HCT116 (cell line): ENCODE results near the gene MICOS13. TPM values are rescaled to one million over a fixed set of nuclear protein-coding genes. Genes with fewer than 3 reads are reported as not detected.

Source experiments
- ATAC-seq: fragments of 200-7000 bp; cut with Tn5 transposase; 2 replicates; pipeline ENCODE4 v1.9.1; 2020; ENCODE audit warnings: mild to moderate bottlenecking, moderate library complexity
- BruUV-seq: library from RNA; stranded (reverse); fragments of 400-500 nt; replicated peaks from 2 replicates; lab custom pipeline; 2021; lab: Mats Ljungman, UMichigan
- CTCF ChIA-PET: fragments of 300-600 bp; sonication (Branson Sonifier 250); formaldehyde crosslinking; loops from one replicate; lab custom pipeline; 2021; ENCODE audit warnings: antibody characterized with exemption; lab: Charles Lee
- POLR2A ChIA-PET: fragments of 300-600, 350-600 bp; sonication (Branson Sonifier 250); formaldehyde crosslinking; loops from one replicate; lab custom pipeline; 2021; ENCODE audit warnings: antibody characterized with exemption; lab: Charles Lee
- RAD21 ChIA-PET, 2 experiments: fragments of 300-600 bp; sonication (Branson Sonifier 250); formaldehyde crosslinking; loops; one replicate each; lab custom pipeline; 2023; ENCODE audit warnings: low total read pairs in 2 of 2; ENCODE audit not compliant: uncharacterized antibody in 2 of 2, unreplicated experiment in 2 of 2, low non-redundant PET in 1 of 2; lab: Charles Lee
- DNase-seq: peaks from one replicate; pipeline ENCODE4 v3.0.0-alpha.2; 2010; ENCODE audit warnings: low read depth, low spot score
- H2AFZ ChIP-seq: fragments of 200-600 bp; shearing (Covaris generic), sonication (generic); 2 replicates; pipeline ENCODE4 v1.6.1; 2017; ENCODE audit warnings: low read depth, mixed run types, mixed read lengths, antibody characterized with exemption, low read length; ENCODE audit not compliant: poor library complexity, severe bottlenecking
- H3K27ac ChIP-seq: 2 replicates; pipeline ENCODE4 v1.5.1; 2012; ENCODE audit warnings: low read depth, low read length
- H3K27me3 ChIP-seq: fragments of 200-600 bp; sonication (generic); 2 replicates; pipeline ENCODE4 v1.6.1; 2016; ENCODE audit warnings: mixed run types, low read length, mixed read lengths; ENCODE audit not compliant: insufficient read depth
- H3K36me3 ChIP-seq, 2 experiments: fragments of 200-500 bp in 1 of 2; fragments of 200-600 bp in 1 of 2; sonication (Bioruptor generic) in 1 of 2; sonication (generic) in 1 of 2; 2 replicates each; pipeline versions ENCODE4 v1.5.1 to v1.6.1; 2014 to 2016; ENCODE audit warnings: low read length in 2 of 2, inconsistent platforms in 1 of 2, mixed read lengths in 1 of 2, mixed run types in 1 of 2; ENCODE audit not compliant: insufficient read depth in 2 of 2, control insufficient read depth in 1 of 2
- H3K4me1 ChIP-seq, 2 experiments: fragments of 200-600 bp in 1 of 2; sonication (generic) in 1 of 2; 2 replicates each; pipeline versions ENCODE4 v1.5.1 to v1.6.1; 2012 to 2017; ENCODE audit warnings: low read length in 2 of 2, inconsistent platforms in 1 of 2, mild to moderate bottlenecking in 1 of 2, mixed read lengths in 1 of 2, mixed run types in 1 of 2, moderate library complexity in 1 of 2; ENCODE audit not compliant: insufficient read depth in 2 of 2, control insufficient read depth in 1 of 2
- H3K4me2 ChIP-seq: fragments of 200-600 bp; sonication (generic); 2 replicates; pipeline ENCODE4 v1.6.1; 2017; ENCODE audit warnings: mixed run types, low read length, mixed read lengths
- H3K4me3 ChIP-seq, 2 experiments: fragments of 200-600 bp in 1 of 2; sonication (generic) in 1 of 2; replicated peaks in 1 of 2; 2 replicates each; pipeline ENCODE4 v1.5.1; 2011 to 2016; ENCODE audit warnings: low read length in 2 of 2, control low read depth in 1 of 2, low read depth in 1 of 2, mild to moderate bottlenecking in 1 of 2, mixed read lengths in 1 of 2, mixed run types in 1 of 2
- H3K79me2 ChIP-seq: fragments of 200-600 bp; sonication (generic); 2 replicates; pipeline ENCODE4 v1.6.1; 2017; ENCODE audit warnings: mild to moderate bottlenecking, mixed run types, low read length, moderate library complexity, mixed read lengths; ENCODE audit not compliant: insufficient read depth
- H3K9ac ChIP-seq: fragments of 200-600 bp; sonication (generic); 2 replicates; pipeline ENCODE4 v1.6.1; 2016; ENCODE audit warnings: low read length, mixed read lengths
- H3K9me2 ChIP-seq: fragments of 200-600 bp; sonication (generic), shearing (Covaris generic); 2 replicates; pipeline ENCODE4 v1.6.1; 2017; ENCODE audit warnings: mixed run types, mild to moderate bottlenecking, moderate library complexity; ENCODE audit not compliant: insufficient read depth
- H3K9me3 ChIP-seq, 2 experiments: fragments of 200-500 bp in 1 of 2; fragments of 200-600 bp in 1 of 2; sonication (Bioruptor generic) in 1 of 2; sonication (generic) in 1 of 2; 2 replicates each; pipeline ENCODE4 v1.6.1; 2014 to 2017; ENCODE audit warnings: low read length in 2 of 2, mixed read lengths in 2 of 2, inconsistent platforms in 1 of 2, low read depth in 1 of 2, mild to moderate bottlenecking in 1 of 2, mixed run types in 1 of 2, moderate library complexity in 1 of 2; ENCODE audit not compliant: control insufficient read depth in 1 of 2, insufficient read depth in 1 of 2
- H4K20me1 ChIP-seq: fragments of 200-600 bp; sonication (generic), shearing (Covaris generic); 2 replicates; pipeline ENCODE4 v1.6.1; 2017; ENCODE audit warnings: mixed run types, mild to moderate bottlenecking, moderate library complexity; ENCODE audit not compliant: insufficient read depth
- ATF3 ChIP-seq: IDR thresholded peaks from 2 replicates; pipeline ENCODE4 v1.6.1; 2012
- CBX3 ChIP-seq: IDR thresholded peaks from 2 replicates; pipeline ENCODE4 v1.6.1; 2012; ENCODE audit warnings: low read depth
- CEBPB ChIP-seq: IDR thresholded peaks from 2 replicates; pipeline ENCODE4 v1.6.1; 2012; ENCODE audit warnings: low read depth
- EGR1 ChIP-seq: IDR thresholded peaks from 2 replicates; pipeline ENCODE4 v1.6.1; 2012; ENCODE audit warnings: low read depth
- ELF1 ChIP-seq: IDR thresholded peaks from 2 replicates; pipeline ENCODE4 v1.6.1; 2012; ENCODE audit warnings: low read depth, borderline replicate concordance
- EZH2 ChIP-seq: fragments of 200-600 bp; sonication (generic); IDR thresholded peaks from 2 replicates; pipeline ENCODE4 v1.6.1; 2017; ENCODE audit warnings: antibody characterized with exemption, mixed run types
- JUND ChIP-seq: IDR thresholded peaks from 2 replicates; pipeline ENCODE4 v1.6.1; 2012
- MAX ChIP-seq: IDR thresholded peaks from 2 replicates; pipeline ENCODE4 v1.6.1; 2012
- POLR2A ChIP-seq: IDR thresholded peaks from 2 replicates; pipeline ENCODE4 v1.7.0; 2011; ENCODE audit warnings: borderline replicate concordance; ENCODE audit not compliant: insufficient read depth, insufficient read length; ENCODE audit errors: extremely low read depth
- REST ChIP-seq: IDR thresholded peaks from 2 replicates; pipeline ENCODE4 v1.6.1; 2012; ENCODE audit warnings: low read depth
- SIN3A ChIP-seq: IDR thresholded peaks from 2 replicates; pipeline ENCODE4 v1.6.1; 2012; ENCODE audit warnings: low read depth
- SRF ChIP-seq: IDR thresholded peaks from 2 replicates; pipeline ENCODE4 v1.6.1; 2012; ENCODE audit warnings: low read depth
- TCF7L2 ChIP-seq: IDR thresholded peaks from 2 replicates; pipeline ENCODE4 v1.7.0; 2011; ENCODE audit warnings: borderline replicate concordance, inconsistent platforms; ENCODE audit not compliant: insufficient read depth, insufficient read length; ENCODE audit errors: extremely low read depth
- YY1 ChIP-seq: IDR thresholded peaks from 2 replicates; pipeline ENCODE4 v1.6.1; 2011; ENCODE audit warnings: low read length, low read depth, moderate library complexity, mild to moderate bottlenecking; ENCODE audit not compliant: insufficient replicate concordance; ENCODE audit errors: extremely low read depth
- ZFX ChIP-seq: fragments of 450-650 bp; IDR thresholded peaks from 2 replicates; pipeline ENCODE4 v1.6.1; 2017
- ZNF274 ChIP-seq: fragments of 200-500 bp; sonication (Bioruptor generic); IDR thresholded peaks from 2 replicates; pipeline ENCODE4 v1.6.1; 2014; ENCODE audit warnings: mild to moderate bottlenecking, low read depth, low read length, inconsistent platforms
- intact Hi-C: fragments of 100-400 bp; cut with micrococcal nuclease; formaldehyde crosslinking; loops from 2 replicates; pipeline ENCODE4 v1.10.0; 2022
- total RNA-seq: library from RNA; stranded (reverse); gene quantifications from one replicate; pipeline ENCODE4 v1.2.1, GENCODE V29; 2021; ENCODE audit not compliant: unreplicated experiment
- TF ChIP-seq, protein P1 (sequence below), 3 experiments: fragments of 200-600 bp in 1 of 3; sonication (generic) in 1 of 3; IDR thresholded peaks in 2 of 3; conservative IDR thresholded peaks in 1 of 3; 2 replicates each; pipeline ENCODE4 v1.5.1; 2012 to 2017; ENCODE audit warnings: low read depth in 2 of 3, low read length in 2 of 3, antibody characterized with exemption in 1 of 3, borderline replicate concordance in 1 of 3, control low read depth in 1 of 3, mild to moderate bottlenecking in 1 of 3, mixed read lengths in 1 of 3, mixed run types in 1 of 3, moderate library complexity in 1 of 3; ENCODE audit not compliant: insufficient read depth in 1 of 3

Gene MICOS13
- total RNA-seq, 1 experiment from 2014 or later, result 61.6 TPM

DNA sequence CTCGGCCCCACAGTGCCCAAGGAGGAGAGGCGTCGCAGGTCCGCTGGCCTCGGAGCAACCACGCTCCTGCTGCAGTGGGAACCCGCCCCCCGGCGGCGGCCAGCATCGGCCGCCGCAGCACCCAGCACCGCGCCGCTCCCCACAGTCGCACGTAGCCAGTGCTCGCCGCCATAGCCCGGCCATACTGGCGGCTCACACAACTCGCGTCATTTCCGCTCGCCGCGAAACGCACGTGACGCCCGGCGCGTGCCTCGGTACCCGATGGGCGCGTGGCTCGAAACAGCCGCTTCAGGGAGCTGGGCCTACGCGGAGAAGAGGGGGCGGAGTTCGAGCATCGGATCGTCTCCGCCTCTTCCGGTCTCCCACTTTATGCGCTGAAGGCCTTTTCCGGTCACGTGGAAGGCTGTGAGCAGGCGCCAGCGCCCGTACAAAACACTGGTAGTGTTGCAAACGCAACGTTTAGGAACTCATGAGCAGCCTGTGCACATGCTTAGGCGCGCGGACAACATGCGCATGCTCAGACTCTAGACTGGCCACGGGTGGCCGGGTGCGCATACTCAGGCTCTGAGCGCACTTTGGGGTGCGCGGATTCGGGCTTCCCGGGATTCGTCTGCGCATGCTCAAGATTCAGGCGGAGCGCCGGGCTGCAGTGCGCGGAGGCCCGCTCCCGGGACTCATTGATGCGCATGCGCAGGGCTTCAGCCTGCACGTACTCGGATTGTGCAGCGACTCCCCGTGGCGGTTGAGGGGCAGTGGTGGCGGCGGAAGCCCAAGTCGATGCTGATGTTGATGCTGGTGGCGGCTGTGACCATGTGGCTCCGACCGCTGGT lies 39.9 kb upstream of the MICOS13 start, which contains the start of the genes CATSPERD and LONP1:
TSS of gene CATSPERD (plus strand) at position 677 of the 830 bp plus-strand sequence. CDS start at position 778, 101 bp downstream.
TSS of gene LONP1 (minus strand) at position 186 of the 830 bp plus-strand sequence. CDS start at position 172, 14 bp downstream.
- Histone ChIP-seq H3K4me3 (peak within 1 kb of the TSS; percentile 99 to 100), H3K4me1 (peaks cover 10 to 28% of the 10 kb centered on the region in 2 experiments), H4K20me1 (peaks cover 3% of the 10 kb centered on the region; the same call in 1 of the 2 replicates), H3K4me2 (peak within 1 kb of the TSS; percentile 88), H2AFZ (no peak within 1 kb of the TSS), H3K9me2 (no peaks in the 10 kb centered on the region), H3K27ac (peak within 1 kb of the TSS; percentile 85), H3K9me3 (no peaks in the 10 kb centered on the region), H3K36me3 (peaks cover 2 to 11% of the 10 kb centered on the region in 2 experiments; a peak in 2 of 4 replicates), H3K27me3 (no peaks in the 10 kb centered on the region), H3K79me2 (peaks cover 46% of the 10 kb centered on the region), H3K9ac (peak within 1 kb of the TSS; percentile 99)
- RAD21 ChIA-PET, result interaction anchor here in 1 of 2 experiments (0.6 to 0.9 kb wide), 2 partner anchors 84 to 470 kb away, joined by 4 to 10 read pairs; no protein-coding TSS in a partner anchor
- CTCF ChIA-PET, result interaction anchor here (0.6 to 2.0 kb wide), 5 partner anchors 18 to 84 kb away, joined by 3 to 9 read pairs (median 5); partner anchors contain the start of gene RPL36
- DNase-seq (peak; percentile 97), ATAC-seq (peak; percentile 92)
- BruUV-seq, result no TSS peak
- intact Hi-C loops, result loop anchor here (1.0 kb wide), 2 partner anchors 40 to 70 kb away; partner anchors contain the start of gene MICOS13
- POLR2A ChIA-PET, result interaction anchor here (0.6 to 3.1 kb wide), 13 partner anchors 8 to 929 kb away, joined by 3 to 31 read pairs (median 3); partner anchors contain the start of genes DUS3L, FEM1A, NDUFA11 and RPL36
- TF ChIP-seq EGR1 (peak; percentile 84), CBX3 (peak; percentile 73; the same call in 1 of the 2 replicates), ELF1 (no peak; the same call in 1 of the 2 replicates), TCF7L2 (no peak), ATF3 (no peak), SIN3A (peak; percentile 96; the same call in 1 of the 2 replicates), EZH2 (no peak), YY1 (peak; percentile 97), ZFX (peak; percentile 66; the same call in 1 of the 2 replicates), SRF (peak; percentile 94), JUND (no peak), ZNF274 (no peak), POLR2A (peak; percentile 67), MAX (peak; percentile 98), CEBPB (no peak), REST (no peak)
- TF ChIP-seq, protein P1, sequence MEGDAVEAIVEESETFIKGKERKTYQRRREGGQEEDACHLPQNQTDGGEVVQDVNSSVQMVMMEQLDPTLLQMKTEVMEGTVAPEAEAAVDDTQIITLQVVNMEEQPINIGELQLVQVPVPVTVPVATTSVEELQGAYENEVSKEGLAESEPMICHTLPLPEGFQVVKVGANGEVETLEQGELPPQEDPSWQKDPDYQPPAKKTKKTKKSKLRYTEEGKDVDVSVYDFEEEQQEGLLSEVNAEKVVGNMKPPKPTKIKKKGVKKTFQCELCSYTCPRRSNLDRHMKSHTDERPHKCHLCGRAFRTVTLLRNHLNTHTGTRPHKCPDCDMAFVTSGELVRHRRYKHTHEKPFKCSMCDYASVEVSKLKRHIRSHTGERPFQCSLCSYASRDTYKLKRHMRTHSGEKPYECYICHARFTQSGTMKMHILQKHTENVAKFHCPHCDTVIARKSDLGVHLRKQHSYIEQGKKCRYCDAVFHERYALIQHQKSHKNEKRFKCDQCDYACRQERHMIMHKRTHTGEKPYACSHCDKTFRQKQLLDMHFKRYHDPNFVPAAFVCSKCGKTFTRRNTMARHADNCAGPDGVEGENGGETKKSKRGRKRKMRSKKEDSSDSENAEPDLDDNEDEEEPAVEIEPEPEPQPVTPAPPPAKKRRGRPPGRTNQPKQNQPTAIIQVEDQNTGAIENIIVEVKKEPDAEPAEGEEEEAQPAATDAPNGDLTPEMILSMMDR (IDR thresholded peaks at IDR 0.05 in 2 of 3, conservative IDR thresholded peaks at IDR 0.05 in 1 of 3; ENCODE audit: borderline replicate concordance in 1 of 3, insufficient read depth in 1 of 3, low read depth in 2 of 3, low read length in 2 of 3), result peak; percentile 62 to 92 (median 88)
